ENCODE measurements around the gene RPTOR. TPM values are rescaled to one million over a fixed set of nuclear protein-coding genes. Genes with fewer than 3 reads are reported as not detected.

Gene RPTOR
- total RNA-seq, 1 experiment from 2014 or later = 66.7 TPM

GRCh38 chr17:80925688-80926335, 381.2 kb downstream of the RPTOR start:
- intact Hi-C loops (cut with micrococcal nuclease; ENCODE audit: unreplicated experiment) = no loop called here
- Mint-ChIP-seq H3K36me3 (ENCODE audit: insufficient read depth, unreplicated experiment) (peaks cover 9% of the 10 kb centered on the region), H3K27ac (ENCODE audit: unreplicated experiment) (no peak overlapping the region), H3K9me3 (ENCODE audit: unreplicated experiment) (no peaks in the 10 kb centered on the region), H3K27me3 (ENCODE audit: insufficient read depth, unreplicated experiment) (no peaks in the 10 kb centered on the region), H3K4me3 (ENCODE audit: unreplicated experiment) (no peak overlapping the region), H3K4me1 (ENCODE audit: low read depth, unreplicated experiment) (no peaks in the 10 kb centered on the region)
- POLR2A ChIA-PET = no interaction called here
- Histone ChIP-seq H3K27me3 (replicated peaks; ENCODE audit: control insufficient read depth, insufficient read depth, low read length) (no peaks in the 10 kb centered on the region), H3K4me3 (ENCODE audit: low read depth, low read length) (no peak overlapping the region), H3K9me3 (no peaks in the 10 kb centered on the region), H3K36me3 (ENCODE audit: control insufficient read depth, insufficient read depth, low read length) (peaks cover 4% of the 10 kb centered on the region), H3K4me1 (no peaks in the 10 kb centered on the region)
- no peak for DNase-seq
- BruUV-seq (replicated peaks) = no TSS peak
- TF ChIP-seq, protein P1, sequence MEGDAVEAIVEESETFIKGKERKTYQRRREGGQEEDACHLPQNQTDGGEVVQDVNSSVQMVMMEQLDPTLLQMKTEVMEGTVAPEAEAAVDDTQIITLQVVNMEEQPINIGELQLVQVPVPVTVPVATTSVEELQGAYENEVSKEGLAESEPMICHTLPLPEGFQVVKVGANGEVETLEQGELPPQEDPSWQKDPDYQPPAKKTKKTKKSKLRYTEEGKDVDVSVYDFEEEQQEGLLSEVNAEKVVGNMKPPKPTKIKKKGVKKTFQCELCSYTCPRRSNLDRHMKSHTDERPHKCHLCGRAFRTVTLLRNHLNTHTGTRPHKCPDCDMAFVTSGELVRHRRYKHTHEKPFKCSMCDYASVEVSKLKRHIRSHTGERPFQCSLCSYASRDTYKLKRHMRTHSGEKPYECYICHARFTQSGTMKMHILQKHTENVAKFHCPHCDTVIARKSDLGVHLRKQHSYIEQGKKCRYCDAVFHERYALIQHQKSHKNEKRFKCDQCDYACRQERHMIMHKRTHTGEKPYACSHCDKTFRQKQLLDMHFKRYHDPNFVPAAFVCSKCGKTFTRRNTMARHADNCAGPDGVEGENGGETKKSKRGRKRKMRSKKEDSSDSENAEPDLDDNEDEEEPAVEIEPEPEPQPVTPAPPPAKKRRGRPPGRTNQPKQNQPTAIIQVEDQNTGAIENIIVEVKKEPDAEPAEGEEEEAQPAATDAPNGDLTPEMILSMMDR (IDR thresholded peaks at IDR 0.05; ENCODE audit: insufficient read depth in 1 of 2, low read depth in 1 of 2, low read length in 1 of 2, severe bottlenecking in 1 of 2, unreplicated experiment in 1 of 2) = no peak
- CTCF ChIA-PET = no interaction called here

DNA sequence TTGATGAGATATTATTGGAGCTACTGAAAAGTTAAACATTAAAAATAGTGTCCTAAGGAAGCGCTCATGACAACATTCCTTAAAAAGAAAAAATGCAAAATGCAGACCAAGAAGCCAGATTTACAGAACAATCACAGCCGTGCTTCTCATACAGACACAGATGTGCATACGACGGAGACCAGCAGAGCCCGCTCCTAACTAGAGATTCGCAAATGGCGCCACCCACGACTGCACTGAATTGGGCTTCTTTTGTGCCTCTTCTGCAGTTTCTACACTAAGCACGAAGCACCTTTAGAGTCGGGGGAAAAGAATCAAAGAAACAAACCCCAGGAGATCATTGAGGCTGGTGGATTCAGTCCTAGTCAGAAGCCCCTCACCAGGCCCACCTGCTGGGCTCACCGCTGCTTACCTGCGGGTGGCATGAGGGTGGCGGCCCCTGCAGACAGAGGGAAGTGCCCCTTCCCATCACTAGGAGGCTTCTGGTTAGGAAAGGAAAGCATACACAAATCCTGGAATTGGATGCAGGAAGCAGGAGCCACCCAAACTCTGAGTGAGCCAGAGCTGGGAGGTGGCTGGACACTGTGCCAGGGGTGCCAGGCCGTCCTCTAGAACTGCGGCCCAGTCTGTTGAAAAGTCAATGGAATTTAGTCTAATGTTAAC, 382.1 kb downstream of the RPTOR start:
- Mint-ChIP-seq H3K27ac (ENCODE audit: unreplicated experiment) (no peak overlapping the region), H3K4me3 (ENCODE audit: unreplicated experiment) (no peak overlapping the region), H3K4me1 (ENCODE audit: low read depth, unreplicated experiment) (no peaks in the 10 kb centered on the region), H3K9me3 (ENCODE audit: unreplicated experiment) (no peaks in the 10 kb centered on the region), H3K27me3 (ENCODE audit: insufficient read depth, unreplicated experiment) (no peaks in the 10 kb centered on the region), H3K36me3 (ENCODE audit: insufficient read depth, unreplicated experiment) (peaks cover 9% of the 10 kb centered on the region)
- intact Hi-C loops (cut with micrococcal nuclease; ENCODE audit: unreplicated experiment) = no loop called here
- TF ChIP-seq, protein P1 (IDR thresholded peaks at IDR 0.05; ENCODE audit: insufficient read depth in 1 of 2, low read depth in 1 of 2, low read length in 1 of 2, severe bottlenecking in 1 of 2, unreplicated experiment in 1 of 2) = peak in 1 of 2 experiments; percentile 60
- H3K27me3 ChIP-seq (replicated peaks; ENCODE audit: control insufficient read depth, insufficient read depth, low read length) = no peaks in the 10 kb centered on the region
- H3K9me3 ChIP-seq = no peaks in the 10 kb centered on the region
- POLR2A ChIA-PET = no interaction called here
- no peak overlapping the region for H3K4me3 ChIP-seq (ENCODE audit: low read depth, low read length)
- H3K4me1 ChIP-seq = no peaks in the 10 kb centered on the region
- CTCF ChIA-PET = no interaction called here
- no TSS peak for BruUV-seq (replicated peaks)
- peak in 1 of 2 experiments; percentile 43 for DNase-seq
- peaks cover 4% of the 10 kb centered on the region for H3K36me3 ChIP-seq (ENCODE audit: control insufficient read depth, insufficient read depth, low read length)

DNA sequence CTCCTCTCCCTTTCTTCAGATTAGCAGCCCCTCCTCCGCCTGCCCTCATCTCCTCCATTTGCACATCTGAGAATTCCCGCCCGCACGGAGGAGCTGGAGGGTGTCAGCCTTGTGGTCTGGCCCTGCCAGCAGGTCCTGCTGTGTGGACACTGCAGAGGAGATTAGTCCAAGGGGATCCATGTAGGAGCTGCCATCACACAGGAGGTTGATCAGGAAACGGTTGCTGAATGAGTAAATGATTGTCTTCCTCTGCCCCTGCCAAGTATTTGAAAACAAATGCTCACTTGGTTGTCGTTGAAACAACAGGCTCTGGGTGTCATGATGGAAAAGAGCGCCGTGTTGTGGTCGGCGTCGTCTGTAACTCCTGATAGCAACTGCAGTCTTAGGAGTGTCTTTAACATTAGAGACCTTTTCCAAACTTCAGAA, 383.2 kb downstream of the RPTOR start:
- ChIA-PET POLR2A (no interaction called here), CTCF (no interaction called here)
- Mint-ChIP-seq H3K36me3 (ENCODE audit: insufficient read depth, unreplicated experiment) (peaks cover 9% of the 10 kb centered on the region), H3K4me1 (ENCODE audit: low read depth, unreplicated experiment) (no peaks in the 10 kb centered on the region), H3K4me3 (ENCODE audit: unreplicated experiment) (no peak overlapping the region), H3K27ac (ENCODE audit: unreplicated experiment) (no peak overlapping the region), H3K9me3 (ENCODE audit: unreplicated experiment) (no peaks in the 10 kb centered on the region), H3K27me3 (ENCODE audit: insufficient read depth, unreplicated experiment) (no peaks in the 10 kb centered on the region)
- H3K36me3 ChIP-seq (ENCODE audit: control insufficient read depth, insufficient read depth, low read length) = peaks cover 4% of the 10 kb centered on the region
- no peak for DNase-seq
- no peaks in the 10 kb centered on the region for H3K9me3 ChIP-seq
- intact Hi-C loops (cut with micrococcal nuclease; ENCODE audit: unreplicated experiment) = no loop called here
- H3K4me1 ChIP-seq = no peaks in the 10 kb centered on the region
- no peaks in the 10 kb centered on the region for H3K27me3 ChIP-seq (replicated peaks; ENCODE audit: control insufficient read depth, insufficient read depth, low read length)
- BruUV-seq (replicated peaks) = no TSS peak
- H3K4me3 ChIP-seq (ENCODE audit: low read depth, low read length) = no peak overlapping the region
- TF ChIP-seq, protein P1 (IDR thresholded peaks at IDR 0.05; ENCODE audit: insufficient read depth in 1 of 2, low read depth in 1 of 2, low read length in 1 of 2, severe bottlenecking in 1 of 2, unreplicated experiment in 1 of 2) = no peak
